Endothelial cell of umbilical vein (primary cell): ENCODE data around the gene ZNF587. TPM values are rescaled to one million over a fixed set of nuclear protein-coding genes. Genes with fewer than 3 reads are reported as not detected.
"Not testable (repeated sequence)": the region's sequence is repeated elsewhere in the genome, so short reads cannot be mapped to it uniquely, and the experiment has no call there.

Experiments
- BruUV-seq: library from RNA; stranded (reverse); fragments of 400-500 nt; replicated peaks from 2 replicates; lab custom pipeline; 2021; lab: Mats Ljungman, UMichigan
- CTCF ChIA-PET: fragments of 300-600, 350-600 bp; sonication (Branson Sonifier 250); formaldehyde crosslinking; loops from one replicate; lab custom pipeline; 2021; ENCODE audit warnings: antibody characterized with exemption, inconsistent platforms; lab: Charles Lee
- POLR2A ChIA-PET: fragments of 300-600, 350-600 bp; sonication (Branson Sonifier 250); formaldehyde crosslinking; loops from one replicate; lab custom pipeline; 2021; ENCODE audit warnings: antibody characterized with exemption, inconsistent platforms; lab: Charles Lee
- DNase-seq: peaks from one replicate; pipeline ENCODE4 v3.0.0-alpha.2; 2011; ENCODE audit warnings: low read depth, low spot score
- FAIRE-seq: peaks from 2 replicates; lab custom pipeline; 2011; peaks lifted over from hg19 to GRCh38; lab: Jason Lieb, UNC
- H2AFZ ChIP-seq: 2 replicates; pipeline ENCODE4 v1.6.0; 2012; ENCODE audit warnings: low read depth, low read length, control low read depth, inconsistent platforms
- H3K27ac ChIP-seq: 2 replicates; pipeline ENCODE4 v1.5.1; 2011; ENCODE audit warnings: low read depth, mild to moderate bottlenecking, control low read depth, low read length, moderate library complexity; ENCODE audit not compliant: insufficient read depth
- H3K27me3 ChIP-seq, 2 experiments: 2 replicates each; pipeline versions ENCODE4 v1.6.0 to v1.6.1; 2011; ENCODE audit warnings: low read length in 2 of 2, mixed read lengths in 1 of 2; ENCODE audit not compliant: control insufficient read depth in 2 of 2, insufficient read depth in 2 of 2
- H3K36me3 ChIP-seq, 2 experiments: 2 replicates in 1 of 2; 3 replicates in 1 of 2; pipeline ENCODE4 v1.5.1; 2011; ENCODE audit warnings: low read length in 2 of 2, mild to moderate bottlenecking in 1 of 2, moderate library complexity in 1 of 2; ENCODE audit not compliant: control insufficient read depth in 2 of 2, insufficient read depth in 2 of 2; ENCODE audit errors: extremely low read depth in 1 of 2
- H3K4me1 ChIP-seq: 3 replicates; pipeline ENCODE4 v1.5.1; 2011; ENCODE audit warnings: mild to moderate bottlenecking, low read length; ENCODE audit not compliant: control insufficient read depth, insufficient read depth; ENCODE audit errors: extremely low read depth
- H3K4me2 ChIP-seq: 2 replicates; pipeline ENCODE4 v1.6.1; 2011; ENCODE audit warnings: low read length, control low read depth, mixed read lengths; ENCODE audit not compliant: insufficient read depth
- H3K4me3 ChIP-seq, 3 experiments: fragments of 200-600 bp in 1 of 3; sonication (generic), shearing (Covaris generic) in 1 of 3; replicated peaks in 1 of 3; 2 replicates each; pipeline ENCODE4 v1.5.1; 2011 to 2016; ENCODE audit warnings: control low read depth in 3 of 3, low read length in 3 of 3, mild to moderate bottlenecking in 2 of 3, inconsistent platforms in 1 of 3, low read depth in 1 of 3, moderate library complexity in 1 of 3; ENCODE audit not compliant: insufficient read depth in 1 of 3
- H3K79me2 ChIP-seq: 2 replicates; pipeline ENCODE4 v1.6.0; 2012; ENCODE audit warnings: low read length, inconsistent platforms; ENCODE audit not compliant: control insufficient read depth, insufficient read depth
- H3K9ac ChIP-seq: replicated peaks from 2 replicates; pipeline ENCODE3; 2011; ENCODE audit warnings: low read length, control low read depth; ENCODE audit not compliant: insufficient read depth; ENCODE audit errors: extremely low read depth
- H3K9me1 ChIP-seq: replicated peaks from 3 replicates; pipeline ENCODE4 v1.6.0; 2011; ENCODE audit warnings: mild to moderate bottlenecking, low read length; ENCODE audit not compliant: control insufficient read depth, insufficient read depth; ENCODE audit errors: extremely low read depth
- H3K9me3 ChIP-seq: replicated peaks from 2 replicates; pipeline ENCODE4 v1.5.1; 2012; ENCODE audit warnings: low read length, inconsistent platforms; ENCODE audit not compliant: control insufficient read depth, insufficient read depth
- H4K20me1 ChIP-seq: replicated peaks from 2 replicates; pipeline ENCODE3; 2011; ENCODE audit warnings: mild to moderate bottlenecking, low read length; ENCODE audit not compliant: control insufficient read depth, insufficient read depth; ENCODE audit errors: extremely low read depth
- dilution Hi-C: fragments of 300-500 bp; cut with MboI; formaldehyde crosslinking; loops from one replicate; pipeline ENCODE4 v1.15.0; 2019; ENCODE audit warnings: low sequenced_read_pairs; ENCODE audit not compliant: extremely low pct_ligation_motif_present
- intact Hi-C: fragments of 100-400 bp; cut with micrococcal nuclease; formaldehyde crosslinking; loops from one replicate; pipeline ENCODE4 v1.10.0; 2022
- polyA plus RNA-seq, 4 experiments: library from polyadenylated mRNA; depleted of rRNA in 3 of 4; stranded (reverse) in 3 of 4; unstranded in 1 of 4; fragments of >200 nt; gene quantifications; 2 replicates each; pipeline versions ENCODE4 v1.2.1 to v1.2.3, GENCODE V29; 2011 to 2012; ENCODE audit warnings: missing spikeins in 1 of 4
- total RNA-seq: library from RNA; stranded (reverse); gene quantifications from 2 replicates; pipeline ENCODE4 v1.2.3, GENCODE V29; 2021

ZNF587 gene
- total and polyA plus RNA-seq, 2 donors (not counting 3 experiments of a cell fraction or from before 2014, with no cell fraction given), result 13.1 to 44.0 TPM

GRCh38 chr19:57851812-57852603 is 2.3 kb downstream of the ZNF587 start:
- H4K20me1 ChIP-seq, H3K9ac ChIP-seq, H3K9me3 ChIP-seq, dilution Hi-C loops, intact Hi-C loops, BruUV-seq, H3K4me2 ChIP-seq, POLR2A ChIA-PET, H2AFZ ChIP-seq, H3K27me3 ChIP-seq, H3K4me1 ChIP-seq, H3K27ac ChIP-seq, DNase-seq, H3K4me3 ChIP-seq, H3K9me1 ChIP-seq: not testable (repeated sequence)
- FAIRE-seq, result peak; percentile 48
- peaks cover 52% of the 10 kb centered on the region for H3K79me2 ChIP-seq
- peaks cover 3 to 12% of the 10 kb centered on the region in 2 experiments for H3K36me3 ChIP-seq
- CTCF ChIA-PET, result interaction anchor here (1.1 kb wide), 1 partner anchor 33 kb away, joined by 3 read pairs; no protein-coding TSS in a partner anchor

- dilution Hi-C loops, CTCF ChIA-PET, H3K4me2 ChIP-seq, H3K4me1 ChIP-seq, BruUV-seq, intact Hi-C loops, H3K9me3 ChIP-seq, H3K9ac ChIP-seq, H2AFZ ChIP-seq, H3K27me3 ChIP-seq, DNase-seq, H3K27ac ChIP-seq, FAIRE-seq, H3K4me3 ChIP-seq, H3K9me1 ChIP-seq, POLR2A ChIA-PET, H4K20me1 ChIP-seq: not testable (repeated sequence)
- Histone ChIP-seq H3K79me2 (peaks cover 57% of the 10 kb centered on the region), H3K36me3 (peaks cover 9 to 15% of the 10 kb centered on the region in 2 experiments)
Observed at GRCh38 chr19:57854117-57854516, 4.5 kb downstream of the ZNF587 start.

- dilution Hi-C loops, FAIRE-seq, intact Hi-C loops, H4K20me1 ChIP-seq, BruUV-seq, DNase-seq, H3K4me3 ChIP-seq, H3K9me1 ChIP-seq, H3K9ac ChIP-seq, H3K27me3 ChIP-seq, CTCF ChIA-PET, H3K27ac ChIP-seq, H3K4me1 ChIP-seq, POLR2A ChIA-PET, H2AFZ ChIP-seq, H3K4me2 ChIP-seq: not testable (repeated sequence)
- Histone ChIP-seq H3K36me3 (peaks cover 33 to 39% of the 10 kb centered on the region in 2 experiments), H3K9me3 (peaks cover 20% of the 10 kb centered on the region), H3K79me2 (peaks cover 12% of the 10 kb centered on the region)
Observed at GRCh38 chr19:57862351-57862750, 12.7 kb downstream of the ZNF587 start.
